Activated gamma-delta T cell treated with anti-CD3 and anti-CD28 coated beads, Interleukin-2, amount 50 U/mL, for 16 hours (primary cell): ENCODE results near the gene BBOX1.
"Not testable (repeated sequence)": the region's sequence is repeated elsewhere in the genome, so short reads cannot be mapped to it uniquely, and the experiment has no call there.

Experiments used
- DNase-seq: peaks from one replicate; pipeline ENCODE4 v3.0.0-alpha.2; 2020; ENCODE audit warnings: low read depth

Gene BBOX1

GRCh38 chr11:27124514-27125264, 84.1 kb downstream of the BBOX1 start:
- no peak for DNase-seq

GRCh38 chr11:27129686-27130085, 89.1 kb downstream of the BBOX1 start:
- no peak for DNase-seq

GRCh38 chr11:27130806-27131205, 90.2 kb downstream of the BBOX1 start:
- no peak for DNase-seq

- not testable (repeated sequence) for DNase-seq
These were observed 95.3 kb downstream of the BBOX1 start for GRCh38 chr11:27135924-27136329.

- no peak for DNase-seq
These were observed 98.1 kb downstream of the BBOX1 start for GRCh38 chr11:27138716-27139115.

- DNase-seq = no peak
These were observed 99.2 kb downstream of the BBOX1 start for GRCh38 chr11:27139742-27140367.

GRCh38 chr11:27141576-27141975, 101.0 kb downstream of the BBOX1 start:
- no peak for DNase-seq

- DNase-seq = no peak
These were observed 107.3 kb downstream of the BBOX1 start for GRCh38 chr11:27147916-27148315.

GRCh38 chr11:27148506-27148905, 107.9 kb downstream of the BBOX1 start:
- no peak for DNase-seq

GRCh38 chr11:27150098-27150497, 109.5 kb downstream of the BBOX1 start:
- DNase-seq = no peak

GRCh38 chr11:27153136-27153535, 112.5 kb downstream of the BBOX1 start:
- no peak for DNase-seq

- DNase-seq = no peak
These were observed 118.1 kb downstream of the BBOX1 start for GRCh38 chr11:27158456-27159334.

GRCh38 chr11:27159335-27159679, 118.7 kb downstream of the BBOX1 start:
- DNase-seq = no peak

GRCh38 chr11:27161071-27161470, 120.5 kb downstream of the BBOX1 start:
- DNase-seq = no peak

GRCh38 chr11:27162237-27162636, 121.6 kb downstream of the BBOX1 start:
- no peak for DNase-seq

- DNase-seq = no peak
These were observed 125.5 kb downstream of the BBOX1 start for GRCh38 chr11:27166130-27166529.

- no peak for DNase-seq
These were observed 130.9 kb downstream of the BBOX1 start for GRCh38 chr11:27171376-27171958.

GRCh38 chr11:27173545-27173944, 132.9 kb downstream of the BBOX1 start:
- no peak for DNase-seq

GRCh38 chr11:27174021-27174420, 133.4 kb downstream of the BBOX1 start:
- no peak for DNase-seq

GRCh38 chr11:27174672-27175210, 134.1 kb downstream of the BBOX1 start:
- DNase-seq = no peak

GRCh38 chr11:27175562-27175961, 134.9 kb downstream of the BBOX1 start:
- DNase-seq = not testable (repeated sequence)
